GM23338 (cell line): ENCODE results near the gene ZNF410. TPM values are rescaled to one million over a fixed set of nuclear protein-coding genes. Genes with fewer than 3 reads are reported as not detected.
"Not testable (repeated sequence)": the region's sequence is repeated elsewhere in the genome, so short reads cannot be mapped to it uniquely, and the experiment has no call there.

Experiments
- ATAC-seq: fragments of 200-7000 bp; cut with Tn5 transposase; 3 replicates; pipeline ENCODE4 v1.9.1; 2020
- DNase-seq: peaks from one replicate; pipeline ENCODE4 v3.0.0-alpha.2; 2015; ENCODE audit warnings: low spot score
- H2AFZ ChIP-seq: fragments of 200-600 bp; sonication (generic); 2 replicates; pipeline ENCODE4 v1.8.0; 2016; ENCODE audit warnings: antibody characterized with exemption, mild to moderate bottlenecking, moderate library complexity
- H3F3A ChIP-seq: fragments of 200-600 bp; sonication (generic); replicated peaks from 2 replicates; pipeline ENCODE4 v1.8.0; 2017; ENCODE audit warnings: antibody characterized with exemption, mixed run types, low read depth
- H3K27ac ChIP-seq: fragments of 200-600 bp; sonication (generic); 2 replicates; pipeline ENCODE4 v1.6.1; 2016; ENCODE audit warnings: low read depth
- H3K27me3 ChIP-seq: fragments of 200-600 bp; sonication (generic); 2 replicates; pipeline ENCODE4 v1.8.0; 2016; ENCODE audit warnings: mild to moderate bottlenecking, mixed run types, moderate library complexity; ENCODE audit not compliant: insufficient read depth
- H3K36me3 ChIP-seq: fragments of 200-600 bp; sonication (generic); 2 replicates; pipeline ENCODE4 v1.8.0; 2016; ENCODE audit warnings: mild to moderate bottlenecking; ENCODE audit not compliant: insufficient read depth
- H3K4me1 ChIP-seq: fragments of 200-600 bp; sonication (generic); 2 replicates; pipeline ENCODE4 v1.8.0; 2016; ENCODE audit warnings: mild to moderate bottlenecking, moderate library complexity; ENCODE audit not compliant: insufficient read depth
- H3K4me2 ChIP-seq: fragments of 200-600 bp; sonication (generic); 2 replicates; pipeline ENCODE4 v1.7.1; 2017; ENCODE audit warnings: mixed run types
- H3K4me3 ChIP-seq: fragments of 200-600 bp; sonication (generic); 2 replicates; pipeline ENCODE4 v1.6.1; 2016; ENCODE audit warnings: mixed run types
- H3K79me2 ChIP-seq: fragments of 200-600 bp; sonication (generic); replicated peaks from 2 replicates; pipeline ENCODE4 v1.8.0; 2017; ENCODE audit warnings: mild to moderate bottlenecking; ENCODE audit not compliant: insufficient read depth
- H3K9me2 ChIP-seq: fragments of 200-600 bp; sonication (generic); 2 replicates; pipeline ENCODE4 v1.8.0; 2017; ENCODE audit not compliant: insufficient read depth
- H4K20me1 ChIP-seq: fragments of 200-600 bp; sonication (generic); replicated peaks from 2 replicates; pipeline ENCODE4 v1.8.0; 2017; ENCODE audit warnings: mild to moderate bottlenecking; ENCODE audit not compliant: insufficient read depth
- H3K27ac Mint-ChIP-seq: 2 replicates; pipeline ENCODE4 v1.8.0; 2020; ENCODE audit warnings: inconsistent platforms, mild to moderate bottlenecking, moderate library complexity, mixed read lengths
- H3K27me3 Mint-ChIP-seq: 3 replicates; pipeline ENCODE4 v1.8.0; 2022; ENCODE audit warnings: low read depth, mild to moderate bottlenecking, moderate library complexity, mixed read lengths, inconsistent platforms; ENCODE audit not compliant: insufficient read depth, poor library complexity
- H3K36me3 Mint-ChIP-seq: 3 replicates; pipeline ENCODE4 v1.8.0; 2021; ENCODE audit warnings: low read depth, mild to moderate bottlenecking, inconsistent platforms, moderate library complexity, mixed read lengths
- H3K4me1 Mint-ChIP-seq: 3 replicates; pipeline ENCODE4 v1.8.0; 2020; ENCODE audit warnings: mild to moderate bottlenecking, inconsistent platforms, mixed read lengths
- H3K4me3 Mint-ChIP-seq: 3 replicates; pipeline ENCODE4 v1.8.0; 2021; ENCODE audit warnings: moderate library complexity, mild to moderate bottlenecking, inconsistent platforms, mixed read lengths
- H3K9me3 Mint-ChIP-seq: 3 replicates; pipeline ENCODE4 v1.8.0; 2020; ENCODE audit warnings: moderate library complexity, mild to moderate bottlenecking, inconsistent platforms, mixed read lengths
- CREB1 ChIP-seq: fragments of 250-450 bp; sonication (Bioruptor Pico); IDR thresholded peaks from 2 replicates; pipeline ENCODE4 v1.5.0; 2020; ENCODE audit warnings: low read depth, mild to moderate bottlenecking, moderate library complexity
- ETS1 ChIP-seq: IDR thresholded peaks from 2 replicates; pipeline ENCODE4 v1.6.1; 2016; ENCODE audit warnings: antibody characterized with exemption
- NANOG ChIP-seq: IDR thresholded peaks from 2 replicates; pipeline ENCODE4 v1.6.1; 2016; ENCODE audit warnings: antibody characterized with exemption, borderline replicate concordance
- POLR2AphosphoS5 ChIP-seq: IDR thresholded peaks from 2 replicates; pipeline ENCODE4 v1.6.1; 2016; ENCODE audit warnings: antibody characterized with exemption, low read depth
- REST ChIP-seq: IDR thresholded peaks from one replicate; pipeline ENCODE4 v1.6.1; 2018; ENCODE audit warnings: antibody characterized with exemption; ENCODE audit not compliant: unreplicated experiment
- STAT1 ChIP-seq: IDR thresholded peaks from one replicate; pipeline ENCODE4 v1.6.1; 2016; ENCODE audit warnings: antibody characterized with exemption; ENCODE audit not compliant: unreplicated experiment
- long read RNA-seq: library from polyadenylated mRNA; unstranded; transcript quantifications from one replicate; pipeline ENCODE4 v2.0.0, GENCODE V29; 2020; ENCODE audit not compliant: unreplicated experiment
- polyA plus RNA-seq: library from polyadenylated mRNA; unstranded; fragments of >200 nt; fragmentation: Nextera tagmentation; extraction: Ambion mirVana; gene quantifications from 2 replicates; pipeline ENCODE4 v1.2.1, GENCODE V29; 2016
- total RNA-seq: library from RNA; depleted of rRNA; stranded (reverse); fragments of >200 nt; shearing (Covaris generic); gene quantifications from 2 replicates; pipeline ENCODE4 v1.2.3, GENCODE V29; 2014; rRNA removed

Gene ZNF410
- total RNA-seq (20.4 and 31.7 TPM in 2 replicates), polyA plus RNA-seq (8.6 and 10.6 TPM in 2 replicates)
- long read RNA-seq, transcript ZNF410-201 (11 exons, 2,293 nt) = minor isoform, 5 of 22 reads
- long read RNA-seq, transcript ZNF410-211 (12 exons, 2,601 nt) = major isoform, 13 of 22 reads
- long read RNA-seq, partial matches to known transcripts = 0 of 22 reads
- long read RNA-seq, other reads (novel, unspliced or antisense) = 4 of 22 reads

GRCh38 chr14:73886449-73887317, at the start of gene ZNF410:
Gene ZNF410, plus strand, starts transcription at chr14:73886859. Its CDS starts 5,317 bp downstream, at chr14:73892176.
- Histone ChIP-seq H3F3A (peaks cover 4% of the 10 kb centered on the region; the same call in 1 of the 2 replicates), H3K4me1 (peaks cover 8% of the 10 kb centered on the region; the same call in 1 of the 2 replicates), H3K27me3 (no peaks in the 10 kb centered on the region), H3K27ac (peak within 1 kb of the TSS; percentile 86), H3K79me2 (peaks cover 47% of the 10 kb centered on the region), H3K9me2 (no peaks in the 10 kb centered on the region), H3K36me3 (no peaks in the 10 kb centered on the region), H3K4me3 (peak within 1 kb of the TSS; percentile 99), H2AFZ (peak within 1 kb of the TSS; percentile 97), H3K4me2 (peak within 1 kb of the TSS; percentile 92), H4K20me1 (0 out of 2 replicates have a peak, but pooled peaks cover 3% of the 10 kb centered on the region)
- peak within 1 kb of the TSS; percentile 83 for H3K4me3 Mint-ChIP-seq
- peak; percentile 95 for ATAC-seq
- peak; percentile 96 for DNase-seq
- H3K9me3 Mint-ChIP-seq = no peaks in the 10 kb centered on the region
- H3K27me3 Mint-ChIP-seq = peaks cover 8% of the 10 kb centered on the region
- H3K27ac Mint-ChIP-seq = peak within 1 kb of the TSS; percentile 94
- H3K4me1 Mint-ChIP-seq = peaks cover 8% of the 10 kb centered on the region; the same call in 2 of the 3 replicates
- H3K36me3 Mint-ChIP-seq = peaks cover 4% of the 10 kb centered on the region; the same call in 1 of the 3 replicates
- TF ChIP-seq NANOG (no peak), ETS1 (peak; percentile 64; the same call in 1 of the 2 replicates), REST (no peak), CREB1 (peak; percentile 90), STAT1 (no peak), POLR2AphosphoS5 (peak; percentile 91)

- not testable (repeated sequence) for H3K36me3 Mint-ChIP-seq, H3K79me2 ChIP-seq, DNase-seq, H4K20me1 ChIP-seq, H3K27me3 Mint-ChIP-seq, H3K4me1 ChIP-seq, H3K27me3 ChIP-seq, ATAC-seq, H3K27ac Mint-ChIP-seq, H3F3A ChIP-seq, H3K4me3 ChIP-seq, H3K4me3 Mint-ChIP-seq, H3K4me2 ChIP-seq, H3K36me3 ChIP-seq, H3K27ac ChIP-seq, H3K9me2 ChIP-seq, H3K9me3 Mint-ChIP-seq
- peaks cover 23% of the 10 kb centered on the region for H3K4me1 Mint-ChIP-seq
- peak overlapping the region; percentile 56; the same call in 1 of the 2 replicates for H2AFZ ChIP-seq
These were observed 48.2 kb upstream of the ZNF410 start for GRCh38 chr14:73838293-73839034.
